Astrocyte (in vitro differentiated cells and primary cell): ENCODE data around the gene IRX1.

Experiments used
- CTCF ChIP-seq: IDR thresholded peaks from 2 replicates; pipeline ENCODE4 v1.5.1; 2011; ENCODE audit warnings: low read depth, mild to moderate bottlenecking, inconsistent platforms, low read length, moderate library complexity; ENCODE audit not compliant: insufficient read depth
- EZH2 ChIP-seq: IDR thresholded peaks from 2 replicates; pipeline ENCODE4 v1.6.1; 2012; ENCODE audit warnings: mild to moderate bottlenecking, low read length, inconsistent platforms; ENCODE audit not compliant: insufficient read depth

- TF ChIP-seq EZH2 (no peak), CTCF (no peak)
These were observed 49.6 kb upstream of the IRX1 start for GRCh38 chr5:3546028-3546427.
